ENCODE measurements around the gene ADAMTS2.

DNA sequence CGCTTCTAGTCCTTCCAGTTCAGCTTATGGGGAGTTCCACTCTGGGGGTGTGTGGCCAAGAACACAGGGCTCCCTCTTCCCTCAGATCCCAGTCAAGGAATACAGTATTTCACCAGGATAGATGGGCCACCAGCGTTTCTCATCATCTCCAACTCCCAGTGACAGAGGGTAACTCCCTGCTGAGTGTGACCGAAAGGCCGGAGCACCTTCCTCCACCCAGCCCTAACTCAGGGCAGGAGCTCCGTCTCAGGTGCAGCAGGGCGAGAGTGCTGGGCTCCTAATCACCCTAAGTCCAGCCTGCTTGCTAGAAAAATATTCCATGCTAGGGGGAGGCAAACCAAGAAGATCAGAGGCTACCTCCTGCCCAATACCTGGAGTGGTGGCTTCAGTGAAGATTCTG, 102.6 kb downstream of the ADAMTS2 start:
- TF ChIP-seq POLR2AphosphoS5 (IDR thresholded peaks at IDR 0.05; ENCODE audit: low read depth, low read length) (no peak), POLR2A (IDR thresholded peaks at IDR 0.05; ENCODE audit: low read depth, low read length) (no peak)

All from GM12891 (cell line).